Mesendoderm (in vitro differentiated cells): ENCODE measurements around the gene ITGB3BP. TPM values are rescaled to one million over a fixed set of nuclear protein-coding genes. Genes with fewer than 3 reads are reported as not detected.
A peak's percentile ranks its signal among the peaks of the same experiment; 100 is the strongest.

Experiments used
- DNase-seq: peaks from one replicate; pipeline ENCODE4 v3.0.0; 2013
- H2AK5ac ChIP-seq: 2 replicates; pipeline ENCODE4 v1.6.1; 2013; ENCODE audit warnings: low read length, inconsistent platforms
- H2BK120ac ChIP-seq: 2 replicates; pipeline ENCODE4 v1.6.1; 2013; ENCODE audit warnings: low read depth, mild to moderate bottlenecking, low read length, moderate library complexity, mixed read lengths
- H2BK15ac ChIP-seq: replicated peaks from 2 replicates; pipeline ENCODE4 v1.6.1; 2013; ENCODE audit warnings: low read depth, mild to moderate bottlenecking, moderate library complexity
- H2BK5ac ChIP-seq: 2 replicates; pipeline ENCODE4 v1.6.1; 2013; ENCODE audit warnings: low read length, inconsistent platforms
- H3K18ac ChIP-seq: 2 replicates; pipeline ENCODE4 v1.6.1; 2013; ENCODE audit warnings: mild to moderate bottlenecking, low read length, mixed read lengths
- H3K23ac ChIP-seq: one replicate; pipeline ENCODE4 v1.6.1; 2013; ENCODE audit warnings: low read length
- H3K27ac ChIP-seq: 2 replicates; pipeline ENCODE4 v1.5.1; 2013; ENCODE audit warnings: low read depth, mild to moderate bottlenecking, inconsistent platforms, low read length, moderate library complexity
- H3K27me3 ChIP-seq: 2 replicates; pipeline ENCODE4 v1.6.1; 2013; ENCODE audit warnings: low read length, control low read depth, mild to moderate bottlenecking, inconsistent platforms; ENCODE audit not compliant: insufficient read depth, poor library complexity
- H3K36me3 ChIP-seq: 2 replicates; pipeline ENCODE4 v1.6.1; 2013; ENCODE audit warnings: low read length, inconsistent platforms; ENCODE audit not compliant: control insufficient read depth, insufficient read depth
- H3K4ac ChIP-seq: one replicate; pipeline ENCODE4 v1.6.1; 2013; ENCODE audit warnings: low read depth, mild to moderate bottlenecking, low read length, moderate library complexity
- H3K4me1 ChIP-seq: 2 replicates; pipeline ENCODE4 v1.6.1; 2013; ENCODE audit warnings: low read depth, low read length, inconsistent platforms; ENCODE audit not compliant: control insufficient read depth
- H3K4me2 ChIP-seq: 2 replicates; pipeline ENCODE4 v1.6.1; 2013; ENCODE audit warnings: low read length
- H3K4me3 ChIP-seq: 2 replicates; pipeline ENCODE4 v1.5.1; 2013; ENCODE audit warnings: mild to moderate bottlenecking, low read length
- H3K56ac ChIP-seq: one replicate; pipeline ENCODE4 v1.6.1; 2013; ENCODE audit warnings: low read length
- H3K79me1 ChIP-seq: 2 replicates; pipeline ENCODE4 v1.6.1; 2013; ENCODE audit warnings: low read length, inconsistent platforms
- H3K79me2 ChIP-seq: 2 replicates; pipeline ENCODE4 v1.6.1; 2013; ENCODE audit warnings: mild to moderate bottlenecking, low read length; ENCODE audit not compliant: control insufficient read depth, insufficient read depth
- H3K9ac ChIP-seq: 2 replicates; pipeline ENCODE4 v1.6.1; 2013; ENCODE audit warnings: low read length, inconsistent platforms
- H4K5ac ChIP-seq: one replicate; pipeline ENCODE4 v1.6.1; 2013; ENCODE audit warnings: low read length
- H4K8ac ChIP-seq: one replicate; pipeline ENCODE4 v1.6.1; 2013; ENCODE audit warnings: low read depth, mild to moderate bottlenecking, control low read depth, low read length, moderate library complexity
- WGBS: extraction: QIAGEN DNeasy Blood & Tissue Kit; methylation state at CpG from one replicate; pipeline ENCODE4 v1.1.7; 2013; ENCODE audit warnings: low lambda C conversion rate, missing lambda C conversion rate; ENCODE audit not compliant: insufficient coverage; ENCODE audit errors: extremely low coverage; 5-methylcytosine and 5-hydroxymethylcytosine counted together
- small RNA-seq: library from polyadenylated mRNA; stranded (forward); fragments of <200 nt; extraction: miRNeasy Mini kit (QIAGEN cat#:217004); gene quantifications from one replicate; pipeline ENCODE3, GENCODE V24; 2013; ENCODE audit not compliant: insufficient read depth

The ITGB3BP gene

DNA sequence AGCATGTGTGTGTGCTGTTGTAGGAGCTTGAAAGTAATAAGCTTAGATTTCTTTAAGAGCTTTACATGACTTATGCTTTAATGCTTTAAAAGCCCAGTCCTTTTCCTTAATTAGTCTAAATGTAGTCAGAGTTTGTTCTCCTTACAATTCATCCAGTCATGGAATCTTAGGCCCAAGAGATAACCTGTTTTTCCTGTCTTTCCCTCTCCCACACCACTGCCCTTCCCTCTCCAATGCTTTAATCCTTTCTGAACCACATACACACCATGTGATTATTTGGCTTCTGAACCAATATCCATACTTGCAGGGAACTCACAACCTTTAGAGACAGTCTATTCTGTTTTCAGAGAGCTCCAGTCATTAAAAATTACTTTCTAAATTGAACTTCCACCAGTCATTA is 118.0 kb downstream of the ITGB3BP start:
- H3K79me2 ChIP-seq: no peaks in the 10 kb centered on the region
- no peak overlapping the region for H2AK5ac ChIP-seq
- no peaks in the 10 kb centered on the region for H3K27me3 ChIP-seq
- no peak overlapping the region for H4K5ac ChIP-seq
- H3K9ac ChIP-seq: no peak overlapping the region
- DNase-seq: peak; percentile 13
- H2BK15ac ChIP-seq: no peak overlapping the region
- H3K4me3 ChIP-seq: no peak overlapping the region
- no peaks in the 10 kb centered on the region for H3K36me3 ChIP-seq
- H3K56ac ChIP-seq: no peak overlapping the region
- no peak overlapping the region for H4K8ac ChIP-seq
- H3K23ac ChIP-seq: no peak overlapping the region
- no peak overlapping the region for H2BK5ac ChIP-seq
- no peak overlapping the region for H2BK120ac ChIP-seq
- H3K4ac ChIP-seq: no peak overlapping the region
- H3K79me1 ChIP-seq: no peaks in the 10 kb centered on the region
- no peak overlapping the region for H3K27ac ChIP-seq
- H3K4me2 ChIP-seq: no peak overlapping the region
- H3K18ac ChIP-seq: no peak overlapping the region
- H3K4me1 ChIP-seq: no peaks in the 10 kb centered on the region

DNA sequence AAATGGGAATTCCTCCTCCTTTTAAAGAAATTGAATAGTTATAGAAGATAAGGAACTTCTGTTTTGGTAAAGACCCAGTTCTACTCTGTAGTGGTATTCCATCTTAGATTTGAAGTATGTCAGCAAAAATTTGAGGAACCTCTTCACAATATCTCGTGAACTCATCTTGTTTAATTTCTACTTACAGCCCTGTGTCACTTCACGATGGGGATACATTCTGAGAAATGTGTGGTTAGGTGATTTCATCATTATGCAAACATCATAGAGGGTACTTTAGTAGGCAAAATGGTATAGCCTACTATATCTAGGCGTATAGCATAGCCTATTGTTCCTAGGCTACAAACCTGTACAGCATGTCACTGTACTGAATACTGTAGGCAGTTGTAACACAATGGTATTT is 119.6 kb downstream of the ITGB3BP start:
- Histone ChIP-seq H3K4me3 (no peak overlapping the region), H3K27ac (no peak overlapping the region), H3K18ac (no peak overlapping the region), H3K27me3 (no peaks in the 10 kb centered on the region), H3K4me2 (no peak overlapping the region), H3K4me1 (no peaks in the 10 kb centered on the region), H3K23ac (no peak overlapping the region), H3K56ac (no peak overlapping the region), H2BK5ac (no peak overlapping the region), H3K4ac (no peak overlapping the region), H4K8ac (no peak overlapping the region), H2BK15ac (no peak overlapping the region), H3K79me1 (no peaks in the 10 kb centered on the region), H3K9ac (no peak overlapping the region), H3K79me2 (no peaks in the 10 kb centered on the region), H2BK120ac (no peak overlapping the region), H4K5ac (no peak overlapping the region), H2AK5ac (no peak overlapping the region), H3K36me3 (no peaks in the 10 kb centered on the region)
- WGBS: no CpG with 5 or more reads among the region's 3 CpGs
- DNase-seq: no peak

- Histone ChIP-seq H3K27ac (no peak overlapping the region), H3K9ac (no peak overlapping the region), H3K4me2 (no peak overlapping the region), H3K4me1 (no peaks in the 10 kb centered on the region), H3K18ac (no peak overlapping the region), H2BK15ac (no peak overlapping the region), H3K56ac (no peak overlapping the region), H3K27me3 (no peaks in the 10 kb centered on the region), H3K23ac (no peak overlapping the region), H4K8ac (no peak overlapping the region), H3K36me3 (no peaks in the 10 kb centered on the region), H4K5ac (no peak overlapping the region), H2BK120ac (no peak overlapping the region), H3K4me3 (no peak overlapping the region), H3K4ac (no peak overlapping the region), H3K79me1 (no peaks in the 10 kb centered on the region), H2AK5ac (no peak overlapping the region), H2BK5ac (no peak overlapping the region), H3K79me2 (no peaks in the 10 kb centered on the region)
- no CpG with 5 or more reads among the region's 4 CpGs for WGBS
- no peak for DNase-seq
Measured at GRCh38 chr1:63401945-63402344, 121.1 kb downstream of the ITGB3BP start.

Small RNAs within 50 kb of the gene (small RNA-seq; reads per million reads assigned to genes)
- gene RF02105 (not detected), gene RF02106 (not detected), gene RF02107 (not detected), gene RF02108 (not detected), gene RF02109 (not detected), gene RF02110 (not detected), gene RN7SL488P (not detected), gene RNU7-123P (not detected)
